A673 (cell line): ENCODE measurements around the gene COL1A1. TPM values are rescaled to one million over a fixed set of nuclear protein-coding genes. Genes with fewer than 3 reads are reported as not detected.

ENCODE experiments used
- BruUV-seq: library from RNA; stranded (reverse); fragments of 400-500 nt; replicated peaks from 2 replicates; lab custom pipeline; 2021; lab: Mats Ljungman, UMichigan
- CTCF ChIA-PET: fragments of 300-600 bp; sonication (Branson Sonifier 250); formaldehyde crosslinking; loops from one replicate; lab custom pipeline; 2022; ENCODE audit warnings: antibody characterized with exemption; lab: Charles Lee
- POLR2A ChIA-PET: fragments of 300-600 bp; sonication (Branson Sonifier 250); formaldehyde crosslinking; loops from one replicate; lab custom pipeline; 2022; ENCODE audit warnings: antibody characterized with exemption; ENCODE audit not compliant: low non-redundant PET; lab: Charles Lee
- DNase-seq: peaks from one replicate; pipeline ENCODE4 v3.0.0-alpha.2; 2015; ENCODE audit warnings: low spot score
- H3K27ac ChIP-seq: fragments of 200-600 bp; sonication (generic); 2 replicates; pipeline ENCODE4 v1.5.1; 2016; ENCODE audit warnings: mixed run types, low read depth, mild to moderate bottlenecking, mixed read lengths, antibody characterized with exemption, low read length; ENCODE audit not compliant: poor library complexity, severe bottlenecking
- H3K27me3 ChIP-seq: fragments of 200-600 bp; sonication (generic); replicated peaks from 2 replicates; pipeline ENCODE4 v1.6.1; 2017; ENCODE audit warnings: mixed run types, low read depth, mild to moderate bottlenecking, mixed read lengths, antibody characterized with exemption, low read length; ENCODE audit not compliant: insufficient read depth, poor library complexity
- H3K36me3 ChIP-seq: fragments of 200-600 bp; sonication (generic); 2 replicates; pipeline ENCODE4 v1.6.1; 2016; ENCODE audit warnings: mixed run types, mild to moderate bottlenecking, mixed read lengths, antibody characterized with exemption, low read length; ENCODE audit not compliant: insufficient read depth, poor library complexity, severe bottlenecking
- H3K4me1 ChIP-seq: fragments of 200-600 bp; sonication (generic); 2 replicates; pipeline ENCODE4 v1.6.1; 2017; ENCODE audit warnings: mixed run types, mild to moderate bottlenecking, mixed read lengths, antibody characterized with exemption, low read length; ENCODE audit not compliant: insufficient read depth, poor library complexity, severe bottlenecking
- H3K4me3 ChIP-seq: fragments of 200-600 bp; sonication (generic); 2 replicates; pipeline ENCODE4 v1.5.1; 2016; ENCODE audit warnings: low read depth, mixed run types, mild to moderate bottlenecking, mixed read lengths, low read length; ENCODE audit not compliant: poor library complexity, severe bottlenecking
- H3K9me3 ChIP-seq: fragments of 200-600 bp; sonication (generic); 2 replicates; pipeline ENCODE4 v1.6.1; 2016; ENCODE audit warnings: mixed run types, low read depth, mild to moderate bottlenecking, mixed read lengths, antibody characterized with exemption, low read length; ENCODE audit not compliant: poor library complexity, severe bottlenecking
- CTCF ChIP-seq: fragments of 300-800, 200-600 bp; sonication (generic); conservative IDR thresholded peaks from 2 replicates; pipeline ENCODE4 v1.5.1; 2017; ENCODE audit warnings: low read depth, mild to moderate bottlenecking, antibody characterized with exemption, low read length, moderate library complexity, mixed read lengths
- EZH2 ChIP-seq: fragments of 200-600 bp; sonication (generic); IDR thresholded peaks from 2 replicates; pipeline ENCODE4 v1.6.1; 2017; ENCODE audit warnings: borderline replicate concordance, low read depth, mild to moderate bottlenecking, mixed read lengths, antibody characterized with exemption, low read length; ENCODE audit not compliant: poor library complexity, severe bottlenecking
- intact Hi-C: fragments of 100-400 bp; cut with micrococcal nuclease; formaldehyde crosslinking; loops from one replicate; pipeline ENCODE4 v1.10.0; 2022; ENCODE audit not compliant: unreplicated experiment
- total RNA-seq: library from RNA; stranded (reverse); gene quantifications from 2 replicates; pipeline ENCODE4 v1.2.3, GENCODE V29; 2021

The COL1A1 gene
- total RNA-seq, 1 experiment from 2014 or later = 24.6 TPM

- ChIA-PET POLR2A (interaction anchor here (0.6 kb wide), 1 partner anchor 12 kb away, joined by 24 read pairs; no protein-coding TSS in a partner anchor), CTCF (interaction anchor here (0.6 kb wide), 1 partner anchor 24 kb away, joined by 5 read pairs; no protein-coding TSS in a partner anchor)
- Histone ChIP-seq H3K4me3 (no peak overlapping the region), H3K27ac (no peak overlapping the region), H3K9me3 (no peaks in the 10 kb centered on the region), H3K27me3 (no peaks in the 10 kb centered on the region), H3K36me3 (no peaks in the 10 kb centered on the region), H3K4me1 (no peaks in the 10 kb centered on the region)
- intact Hi-C loops = no loop called here
- BruUV-seq = no TSS peak
- no peak for DNase-seq
- no peak for TF ChIP-seq EZH2
- no peak for TF ChIP-seq CTCF
These were observed 13.5 kb downstream of the COL1A1 start for GRCh38 chr17:50187751-50188530.

GRCh38 chr17:50187394-50187725, 14.1 kb downstream of the COL1A1 start:
- no peaks in the 10 kb centered on the region for H3K36me3 ChIP-seq
- H3K9me3 ChIP-seq = no peaks in the 10 kb centered on the region
- POLR2A ChIA-PET = interaction anchor here (0.6 kb wide), 1 partner anchor 13 kb away, joined by 24 read pairs; no protein-coding TSS in a partner anchor
- H3K27me3 ChIP-seq = no peaks in the 10 kb centered on the region
- intact Hi-C loops = no loop called here
- no peak overlapping the region for H3K4me3 ChIP-seq
- no peak overlapping the region for H3K27ac ChIP-seq
- no TSS peak for BruUV-seq
- CTCF ChIA-PET = no interaction called here
- no peaks in the 10 kb centered on the region for H3K4me1 ChIP-seq
- TF ChIP-seq CTCF (no peak), EZH2 (no peak)
- no peak for DNase-seq

- Histone ChIP-seq H3K27me3 (no peaks in the 10 kb centered on the region), H3K4me3 (no peak overlapping the region), H3K4me1 (no peaks in the 10 kb centered on the region), H3K27ac (no peak overlapping the region), H3K9me3 (no peaks in the 10 kb centered on the region), H3K36me3 (no peaks in the 10 kb centered on the region)
- ChIA-PET CTCF (no interaction called here), POLR2A (interaction anchor here (0.6 kb wide), 1 partner anchor 178 kb away, joined by 3 read pairs; no protein-coding TSS in a partner anchor)
- BruUV-seq = no TSS peak
- no peak for DNase-seq
- no peak for TF ChIP-seq EZH2
- no peak for TF ChIP-seq CTCF
- intact Hi-C loops = no loop called here
These were observed 14.6 kb downstream of the COL1A1 start for GRCh38 chr17:50186661-50187393.
